ENCODE data around the gene ZBTB8A. TPM values are rescaled to one million over a fixed set of nuclear protein-coding genes. Genes with fewer than 3 reads are reported as not detected.
A peak's percentile ranks its signal among the peaks of the same experiment; 100 is the strongest.
"Not testable (repeated sequence)": the region's sequence is repeated elsewhere in the genome, so short reads cannot be mapped to it uniquely, and the experiment has no call there.

ZBTB8A gene
- total RNA-seq, 1 donor from 2014 or later: 10.7 TPM

DNA sequence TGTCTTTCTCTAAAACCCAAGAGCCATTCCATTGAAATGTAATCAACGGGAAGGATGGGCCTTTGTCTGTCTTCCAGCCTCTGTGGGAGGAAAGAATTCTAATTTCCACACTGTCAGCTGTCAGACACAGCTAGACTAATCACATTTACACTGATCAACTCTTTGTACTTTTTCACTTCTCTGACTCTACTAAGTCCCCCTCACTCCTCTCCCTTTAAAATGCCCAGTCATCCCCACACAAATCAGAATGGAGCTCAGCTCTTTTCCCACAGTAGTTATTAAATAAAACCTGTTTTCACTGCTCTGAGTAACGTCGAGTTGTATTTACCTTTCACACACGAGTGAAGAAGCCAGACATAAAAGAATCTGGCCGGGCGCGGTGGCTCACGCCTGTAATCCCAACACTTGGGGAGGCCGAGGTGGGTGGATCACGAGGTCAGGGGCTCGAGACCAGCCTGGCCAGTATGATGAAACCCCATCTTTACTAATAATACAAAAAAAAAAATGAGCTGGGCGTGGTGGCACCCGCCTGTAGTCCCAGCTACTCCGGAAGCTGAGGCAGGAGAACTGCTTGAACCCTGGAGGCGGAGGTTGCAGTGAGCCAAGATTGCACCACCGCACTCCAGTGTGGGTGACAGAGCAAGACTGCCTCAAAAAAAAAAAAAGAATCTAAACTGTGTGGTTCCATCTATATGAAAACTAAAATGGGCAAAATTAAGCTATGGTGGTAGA is 97.9 kb downstream of the ZBTB8A start:
- peak overlapping the region; percentile 20 for H3K27ac Mint-ChIP-seq (ENCODE audit: unreplicated experiment)
- H3K27me3 Mint-ChIP-seq (ENCODE audit: unreplicated experiment): no peaks in the 10 kb centered on the region
- no peaks in the 10 kb centered on the region for H3K4me1 Mint-ChIP-seq (ENCODE audit: unreplicated experiment)
- H3K4me3 Mint-ChIP-seq (ENCODE audit: unreplicated experiment): no peak overlapping the region
- TF ChIP-seq, protein P1, sequence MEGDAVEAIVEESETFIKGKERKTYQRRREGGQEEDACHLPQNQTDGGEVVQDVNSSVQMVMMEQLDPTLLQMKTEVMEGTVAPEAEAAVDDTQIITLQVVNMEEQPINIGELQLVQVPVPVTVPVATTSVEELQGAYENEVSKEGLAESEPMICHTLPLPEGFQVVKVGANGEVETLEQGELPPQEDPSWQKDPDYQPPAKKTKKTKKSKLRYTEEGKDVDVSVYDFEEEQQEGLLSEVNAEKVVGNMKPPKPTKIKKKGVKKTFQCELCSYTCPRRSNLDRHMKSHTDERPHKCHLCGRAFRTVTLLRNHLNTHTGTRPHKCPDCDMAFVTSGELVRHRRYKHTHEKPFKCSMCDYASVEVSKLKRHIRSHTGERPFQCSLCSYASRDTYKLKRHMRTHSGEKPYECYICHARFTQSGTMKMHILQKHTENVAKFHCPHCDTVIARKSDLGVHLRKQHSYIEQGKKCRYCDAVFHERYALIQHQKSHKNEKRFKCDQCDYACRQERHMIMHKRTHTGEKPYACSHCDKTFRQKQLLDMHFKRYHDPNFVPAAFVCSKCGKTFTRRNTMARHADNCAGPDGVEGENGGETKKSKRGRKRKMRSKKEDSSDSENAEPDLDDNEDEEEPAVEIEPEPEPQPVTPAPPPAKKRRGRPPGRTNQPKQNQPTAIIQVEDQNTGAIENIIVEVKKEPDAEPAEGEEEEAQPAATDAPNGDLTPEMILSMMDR (IDR thresholded peaks at IDR 0.05): no peak
- no peaks in the 10 kb centered on the region for H3K9me3 Mint-ChIP-seq (ENCODE audit: unreplicated experiment)
- DNase-seq (ENCODE audit: extremely low spot score, unreplicated experiment): no peak
- H3K36me3 Mint-ChIP-seq (ENCODE audit: unreplicated experiment): peaks cover 15% of the 10 kb centered on the region

DNA sequence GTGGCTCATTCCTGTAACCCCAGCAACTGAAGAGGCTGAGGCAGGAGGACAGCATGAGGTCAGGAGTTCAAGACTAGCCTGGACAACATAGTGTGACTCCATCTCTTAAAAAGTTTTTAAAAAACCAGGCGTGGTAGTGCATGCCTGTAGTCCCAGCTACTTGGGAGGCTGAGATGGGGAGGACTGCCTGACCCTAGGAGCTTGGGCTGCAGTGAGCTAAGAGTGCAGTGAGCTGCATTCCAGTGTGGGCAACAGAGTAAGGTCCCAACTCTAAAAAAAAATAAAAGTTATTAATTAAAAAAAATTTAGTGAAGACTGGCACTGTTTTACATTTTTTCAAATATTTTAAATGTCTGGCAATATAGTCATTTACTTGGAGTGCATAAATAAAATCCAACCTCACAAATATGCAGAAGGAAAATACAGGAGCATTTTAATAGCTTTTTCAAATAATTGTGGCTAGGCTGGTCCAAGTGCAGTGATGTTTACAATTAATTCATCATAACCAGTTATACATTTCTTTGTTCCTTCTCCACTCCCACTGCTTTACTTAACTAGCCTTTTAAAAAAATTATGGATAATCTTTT is 100.4 kb downstream of the ZBTB8A start:
- Mint-ChIP-seq H3K27ac (ENCODE audit: unreplicated experiment) (no peak overlapping the region), H3K4me3 (ENCODE audit: unreplicated experiment) (no peak overlapping the region), H3K4me1 (ENCODE audit: unreplicated experiment) (no peaks in the 10 kb centered on the region), H3K9me3 (ENCODE audit: unreplicated experiment) (no peaks in the 10 kb centered on the region), H3K27me3 (ENCODE audit: unreplicated experiment) (no peaks in the 10 kb centered on the region), H3K36me3 (ENCODE audit: unreplicated experiment) (no peaks in the 10 kb centered on the region)
- TF ChIP-seq, protein P1 (IDR thresholded peaks at IDR 0.05): no peak
- no peak for DNase-seq (ENCODE audit: extremely low spot score, unreplicated experiment)

DNA sequence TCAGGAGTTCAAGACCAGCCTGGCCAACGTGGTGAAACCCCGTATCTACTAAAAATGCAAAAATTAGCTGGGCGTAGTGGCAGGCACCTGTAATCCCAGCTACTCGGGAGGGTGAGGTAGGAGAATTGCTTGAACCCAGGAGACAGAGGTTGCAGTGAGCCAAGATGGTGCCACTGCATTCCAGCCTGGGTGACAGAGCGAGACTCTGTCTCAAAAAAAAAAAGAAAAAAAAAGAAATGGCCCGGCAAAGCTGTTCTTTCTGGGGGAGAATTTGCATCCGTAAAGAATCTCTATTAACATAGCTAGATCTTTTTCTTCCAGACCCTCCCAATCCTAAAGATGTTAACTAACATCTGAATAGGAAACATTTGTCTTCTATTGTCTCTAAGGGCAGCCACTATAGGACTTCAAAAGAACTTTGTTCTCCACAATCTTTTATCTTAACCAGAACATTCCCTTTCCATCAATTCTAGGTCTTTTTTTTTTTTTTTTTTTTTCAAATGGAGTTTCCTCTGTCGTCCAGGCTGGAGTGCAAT is 103.1 kb downstream of the ZBTB8A start:
- H3K4me1 Mint-ChIP-seq (ENCODE audit: unreplicated experiment); H3K36me3 Mint-ChIP-seq (ENCODE audit: unreplicated experiment); H3K27ac Mint-ChIP-seq (ENCODE audit: unreplicated experiment); H3K27me3 Mint-ChIP-seq (ENCODE audit: unreplicated experiment); H3K9me3 Mint-ChIP-seq (ENCODE audit: unreplicated experiment); H3K4me3 Mint-ChIP-seq (ENCODE audit: unreplicated experiment); DNase-seq (ENCODE audit: extremely low spot score, unreplicated experiment): not testable (repeated sequence)

DNA sequence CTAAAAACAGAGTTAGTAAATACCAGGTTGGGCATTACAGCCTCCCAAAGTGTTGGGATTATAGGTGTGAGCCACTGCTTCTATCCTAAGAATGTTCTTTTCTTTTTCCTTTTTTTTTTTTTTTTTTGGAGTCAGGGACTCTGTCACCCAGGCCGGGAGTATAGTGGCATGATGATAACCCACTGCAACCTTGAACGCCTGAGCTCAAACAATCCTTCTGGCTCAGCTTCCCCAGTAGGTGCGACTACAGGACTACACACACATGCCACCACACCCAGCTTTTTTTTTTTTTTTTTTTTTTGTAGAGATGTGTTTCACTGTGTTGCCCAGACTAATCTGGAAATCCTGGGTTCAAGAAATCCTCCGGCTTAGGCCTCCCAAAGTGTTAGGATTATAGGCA is 105.2 kb downstream of the ZBTB8A start:
- TF ChIP-seq, protein P1 (IDR thresholded peaks at IDR 0.05): no peak

DNA sequence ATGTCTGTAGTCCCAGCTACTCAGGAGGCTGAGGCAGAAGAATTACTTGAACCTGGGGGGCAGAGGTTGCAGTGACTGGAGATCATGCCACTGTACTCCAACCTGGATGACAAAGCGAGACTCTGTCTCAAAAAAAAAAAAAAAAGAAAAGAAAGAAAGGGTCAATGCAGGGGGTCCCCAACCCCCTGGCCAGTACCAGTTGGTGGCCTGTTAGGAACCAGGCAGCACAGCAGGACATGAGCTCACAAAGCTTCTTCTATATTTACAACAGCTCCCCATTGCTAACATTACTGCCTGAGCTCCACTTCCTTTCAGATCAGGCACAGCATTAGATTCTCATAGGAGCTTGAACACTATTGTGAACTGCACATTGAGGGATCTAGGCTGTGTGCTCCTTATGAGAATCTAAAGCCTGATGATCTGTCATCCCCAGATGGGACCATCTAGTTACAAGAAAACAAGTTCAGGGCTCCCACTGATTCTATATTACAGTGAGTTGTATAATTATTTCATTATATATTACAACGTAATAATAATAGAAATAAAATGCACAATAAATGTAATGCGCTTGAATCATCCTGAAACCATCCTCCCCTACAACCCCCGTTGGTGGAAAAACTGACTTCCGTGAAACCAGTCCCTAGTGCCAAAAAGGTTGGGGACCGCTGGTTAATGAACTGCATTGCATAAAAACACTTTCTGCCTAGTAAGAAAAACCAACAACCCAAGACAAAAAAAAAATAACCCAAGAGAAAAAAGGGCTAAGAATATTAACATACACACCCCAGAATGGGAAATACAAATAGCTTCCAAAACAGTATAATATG is 108.3 kb downstream of the ZBTB8A start:
- Mint-ChIP-seq H3K4me3 (ENCODE audit: unreplicated experiment) (peak overlapping the region; percentile 3), H3K9me3 (ENCODE audit: unreplicated experiment) (no peaks in the 10 kb centered on the region), H3K27me3 (ENCODE audit: unreplicated experiment) (no peaks in the 10 kb centered on the region), H3K4me1 (ENCODE audit: unreplicated experiment) (peaks cover 27% of the 10 kb centered on the region), H3K27ac (ENCODE audit: unreplicated experiment) (peak overlapping the region; percentile 3), H3K36me3 (ENCODE audit: unreplicated experiment) (peaks cover 6% of the 10 kb centered on the region)
- TF ChIP-seq, protein P1 (IDR thresholded peaks at IDR 0.05): no peak
- no peak for DNase-seq (ENCODE audit: extremely low spot score, unreplicated experiment)

More for the DNA sequence above, 105.2 kb downstream of the ZBTB8A start:
- Mint-ChIP-seq H3K36me3 (ENCODE audit: unreplicated experiment) (no peaks in the 10 kb centered on the region), H3K4me3 (ENCODE audit: unreplicated experiment) (no peak overlapping the region), H3K9me3 (ENCODE audit: unreplicated experiment) (no peaks in the 10 kb centered on the region), H3K27me3 (ENCODE audit: unreplicated experiment) (no peaks in the 10 kb centered on the region), H3K4me1 (ENCODE audit: unreplicated experiment) (peaks cover 12% of the 10 kb centered on the region), H3K27ac (ENCODE audit: unreplicated experiment) (no peak overlapping the region)
- DNase-seq (ENCODE audit: extremely low spot score, unreplicated experiment): no peak
